GM19043 (cell line): Measurements from ENCODE around the gene KCNA3.
"Not testable (repeated sequence)": the region's sequence is repeated elsewhere in the genome, so short reads cannot be mapped to it uniquely, and the experiment has no call there.

Experiments
- ATAC-seq: cut with Tn5 transposase; IDR thresholded peaks from one replicate; pipeline ENCODE4 v1.9.1; 2021; ENCODE audit warnings: low read depth; ENCODE audit not compliant: unreplicated experiment

The KCNA3 gene

DNA sequence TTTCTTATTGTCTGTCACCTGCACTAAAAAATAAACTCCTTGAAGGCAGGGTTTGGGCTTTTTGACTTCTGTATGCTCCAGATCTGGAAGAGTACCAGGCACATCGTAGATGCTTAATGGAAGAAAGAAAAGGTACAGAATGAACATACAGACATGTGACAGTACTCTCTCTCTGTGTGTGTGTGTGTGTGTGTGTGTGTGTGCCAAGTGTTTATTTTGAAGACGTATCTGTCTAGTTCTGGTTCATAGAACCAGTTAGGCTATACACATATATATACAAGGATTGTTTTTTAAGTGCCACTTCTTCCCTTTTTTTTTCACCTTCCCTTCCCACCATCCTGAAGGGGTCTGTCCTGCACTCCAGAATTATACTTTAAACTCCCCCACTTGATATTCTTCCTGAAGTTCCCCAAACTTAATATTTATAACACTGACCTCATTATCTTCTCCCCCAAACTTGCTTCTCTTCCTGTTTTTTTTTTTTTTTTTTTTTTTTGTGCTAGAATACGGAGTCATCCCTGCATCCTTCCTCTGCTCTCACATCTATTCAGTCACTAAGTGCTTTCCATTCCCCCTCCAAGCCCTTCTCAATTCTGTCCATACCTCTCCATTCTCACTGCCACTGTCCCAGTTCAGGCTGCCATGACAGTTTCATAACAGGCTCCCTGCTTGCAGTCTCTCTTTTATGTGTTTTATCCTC is 5.4 kb upstream of the KCNA3 start:
- ATAC-seq, result no peak

- no peak for ATAC-seq
Observed at GRCh38 chr1:110677526-110677925, 2.8 kb upstream of the KCNA3 start.

DNA sequence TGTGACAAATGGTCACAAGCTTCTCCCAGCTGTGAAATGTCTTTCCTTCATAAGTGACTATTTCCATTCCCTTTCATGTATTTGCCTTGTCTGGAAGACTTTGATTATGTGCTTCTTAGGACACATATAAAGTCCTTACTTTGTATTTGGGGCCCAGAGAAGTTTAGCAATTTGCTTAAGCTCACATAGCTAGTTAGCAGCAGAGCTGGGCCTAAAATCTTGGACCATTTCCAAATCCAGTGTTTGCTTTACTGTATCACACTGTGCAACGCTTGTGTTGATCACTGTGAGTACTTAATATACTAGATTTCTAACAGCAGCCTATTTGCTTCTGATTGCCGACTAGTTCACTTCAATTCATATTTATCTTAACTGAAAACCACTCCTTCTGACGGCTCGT is 2.2 kb upstream of the KCNA3 start:
- no peak for ATAC-seq

GRCh38 chr1:110675060-110675791 is 486 bp upstream of the KCNA3 start:
- no peak for ATAC-seq

DNA sequence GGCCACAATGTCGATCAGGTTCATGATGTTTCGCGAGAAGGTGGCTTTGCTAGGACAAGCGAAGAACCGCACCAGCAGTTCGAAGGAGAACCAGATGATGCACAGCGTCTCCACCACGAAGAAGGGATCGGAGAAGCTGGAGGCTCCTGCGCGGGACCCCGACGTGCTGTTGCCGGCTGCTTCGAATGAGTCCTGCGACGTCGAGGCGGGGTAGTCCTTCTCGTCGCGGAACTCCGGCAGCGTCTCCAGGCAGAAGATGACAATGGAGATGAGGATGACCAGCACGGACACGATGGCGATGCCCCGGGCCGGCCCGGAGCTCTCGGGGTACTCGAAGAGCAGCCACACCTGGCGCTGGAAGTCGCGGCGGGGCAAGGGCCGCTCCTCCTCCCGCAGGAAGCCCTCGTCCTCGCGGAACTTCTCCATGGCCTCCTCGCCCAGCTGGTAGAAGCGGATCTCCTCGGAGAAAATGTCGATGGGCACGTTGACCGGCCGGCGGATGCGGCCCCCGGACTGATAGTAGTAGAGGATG is 869 bp downstream of the KCNA3 start:
- ATAC-seq, result no peak

GRCh38 chr1:110673197-110673701 is 1.5 kb downstream of the KCNA3 start:
- no peak for ATAC-seq

- peak; percentile 52 for ATAC-seq
Observed at GRCh38 chr1:110672753-110673108, 2.0 kb downstream of the KCNA3 start.

DNA sequence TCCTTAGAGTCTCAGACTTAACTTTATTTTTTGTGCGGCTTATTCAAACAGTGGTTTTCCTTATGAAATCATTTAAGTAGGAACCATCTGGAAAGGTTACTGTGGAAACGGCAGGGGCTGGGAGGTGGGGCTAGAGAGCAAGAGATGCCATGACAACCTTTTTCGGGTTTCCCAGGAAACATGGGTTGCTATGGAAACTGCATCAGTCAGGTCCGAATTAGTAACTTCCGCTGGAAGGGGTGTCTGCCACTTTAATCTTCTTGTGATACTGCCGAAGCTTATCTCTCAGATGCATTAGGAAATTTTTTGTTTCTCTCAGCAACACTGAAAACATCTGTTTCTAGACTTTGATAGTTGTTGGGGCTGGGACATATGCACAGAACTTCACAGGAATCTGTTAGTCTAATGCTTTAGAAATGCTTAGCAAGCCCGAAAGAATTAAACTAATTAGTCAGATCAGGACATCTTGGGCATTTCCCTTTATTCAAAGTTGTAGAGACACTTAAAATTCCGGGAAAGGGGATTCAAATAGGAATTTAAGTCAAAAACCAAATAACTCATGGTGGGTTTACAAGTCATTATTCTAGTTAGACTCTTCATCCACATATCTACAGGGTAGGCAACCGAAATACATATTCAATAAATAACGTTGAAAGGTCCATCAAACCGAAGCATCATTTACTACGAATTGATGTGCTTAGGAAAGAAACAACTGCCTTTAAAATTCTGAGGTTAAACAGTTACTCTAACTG is 2.6 kb downstream of the KCNA3 start:
- ATAC-seq, result no peak

- no peak for ATAC-seq
Observed at GRCh38 chr1:110671361-110671760, 3.4 kb downstream of the KCNA3 start.

- no peak for ATAC-seq
Observed at GRCh38 chr1:110668549-110668948, 6.2 kb downstream of the KCNA3 start.

DNA sequence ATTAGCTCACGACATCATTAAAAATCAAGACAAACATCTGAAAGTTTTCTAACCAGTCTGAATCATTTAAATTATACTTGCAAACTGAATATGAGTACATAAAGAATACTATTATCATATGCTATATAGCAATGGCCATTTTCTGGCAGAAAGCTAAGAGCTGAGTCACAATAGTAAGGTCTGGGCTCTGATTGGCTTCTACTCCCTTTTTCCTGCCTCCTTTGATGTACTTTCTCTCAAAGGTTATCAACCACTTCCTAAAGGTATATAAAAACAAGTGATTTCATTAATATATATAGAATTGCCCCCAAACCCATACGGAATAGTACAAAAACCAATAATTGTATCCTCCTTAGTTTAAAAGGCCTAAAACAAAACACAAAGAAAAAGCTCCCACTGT is 7.0 kb downstream of the KCNA3 start:
- ATAC-seq, result no peak

- no peak for ATAC-seq
Observed at GRCh38 chr1:110663241-110663640, 11.5 kb downstream of the KCNA3 start.

DNA sequence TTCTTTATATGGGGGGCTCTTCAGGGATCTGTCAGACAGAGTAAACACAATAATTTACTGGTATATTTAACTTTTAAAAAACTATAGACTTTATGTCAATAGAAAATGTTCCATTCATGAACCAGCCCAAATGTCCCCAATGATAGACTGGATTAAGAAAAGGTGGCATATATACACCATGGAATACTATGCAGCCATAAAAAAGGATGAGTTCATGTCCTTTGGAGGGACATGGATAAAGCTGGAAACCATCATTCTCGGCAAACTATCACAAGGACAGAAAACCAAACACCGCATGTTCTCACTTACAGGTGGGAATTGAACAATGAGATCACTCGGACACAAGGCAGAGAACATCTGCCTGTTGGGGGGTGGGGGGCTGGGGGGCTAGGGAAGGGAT is 15.2 kb downstream of the KCNA3 start:
- ATAC-seq, result not testable (repeated sequence)

DNA sequence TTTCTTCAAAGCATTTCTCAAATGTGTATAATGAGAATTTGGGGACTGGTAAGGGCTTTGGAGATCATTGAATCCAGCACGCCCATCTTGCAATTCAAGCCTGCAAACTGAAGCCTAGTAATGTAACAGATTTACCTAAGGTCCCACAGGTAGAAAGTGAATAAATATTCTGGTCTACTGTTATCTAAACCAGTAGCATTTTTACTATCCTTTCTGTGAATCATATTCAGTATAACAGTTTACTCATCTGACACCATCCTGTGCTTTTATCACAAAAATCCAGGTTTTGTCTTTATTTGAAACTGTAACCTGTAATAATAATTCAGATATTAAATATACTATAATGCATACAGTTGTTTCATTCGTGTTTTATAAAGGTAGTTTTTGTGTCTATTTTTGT is 17.4 kb downstream of the KCNA3 start:
- ATAC-seq, result no peak

GRCh38 chr1:110650609-110651008 is 24.1 kb downstream of the KCNA3 start:
- ATAC-seq, result no peak

DNA sequence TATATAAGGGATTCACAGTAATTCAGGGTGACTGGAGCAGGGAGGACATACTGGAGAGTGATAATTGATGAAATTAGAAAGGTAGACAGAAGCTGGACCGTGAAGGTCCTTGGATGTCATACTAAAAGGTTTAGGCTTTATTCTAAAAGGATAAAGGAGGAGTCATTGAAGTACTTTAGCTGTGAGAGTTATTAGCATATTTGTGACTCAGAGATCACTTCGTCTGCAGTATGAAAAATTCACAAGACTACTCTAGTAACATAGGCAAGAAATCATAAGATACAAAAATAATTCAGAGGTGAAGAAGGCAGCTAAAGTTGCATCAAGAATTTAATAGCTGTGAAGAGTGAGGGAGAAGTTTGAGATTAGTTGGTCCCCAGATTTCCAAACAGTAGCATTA is 26.3 kb downstream of the KCNA3 start:
- no peak for ATAC-seq

DNA sequence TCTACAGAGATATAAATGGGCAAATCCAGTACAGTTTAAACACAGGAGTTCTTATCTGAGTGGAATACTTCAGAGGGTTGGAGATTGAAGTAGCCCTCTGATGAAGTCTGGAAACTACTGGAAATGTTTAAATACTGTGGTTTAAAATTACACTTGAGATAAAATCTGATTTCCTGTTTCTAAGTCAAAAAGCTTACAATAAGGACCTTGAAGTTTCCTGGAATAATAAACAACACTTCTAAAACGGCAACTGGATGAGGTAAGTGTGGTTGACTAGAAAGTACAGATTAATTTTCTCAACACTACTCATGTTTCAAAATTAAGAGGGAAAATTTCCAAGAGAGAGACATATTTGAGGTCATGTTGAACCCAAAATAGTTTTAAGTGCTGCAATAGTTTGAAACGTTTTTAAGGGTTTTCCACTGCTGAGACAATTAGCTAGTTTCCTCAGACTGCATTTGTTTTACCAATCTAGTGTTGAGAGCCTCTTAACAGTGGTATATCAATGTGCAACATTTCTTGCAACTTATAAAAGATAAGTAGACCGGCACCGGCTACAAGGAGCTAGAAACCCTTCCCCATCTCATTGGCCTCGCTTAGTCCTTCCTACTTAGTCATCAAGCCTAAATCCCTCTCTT is 27.4 kb downstream of the KCNA3 start:
- ATAC-seq, result no peak

GRCh38 chr1:110645821-110646735 is 28.7 kb downstream of the KCNA3 start:
- no peak for ATAC-seq

DNA sequence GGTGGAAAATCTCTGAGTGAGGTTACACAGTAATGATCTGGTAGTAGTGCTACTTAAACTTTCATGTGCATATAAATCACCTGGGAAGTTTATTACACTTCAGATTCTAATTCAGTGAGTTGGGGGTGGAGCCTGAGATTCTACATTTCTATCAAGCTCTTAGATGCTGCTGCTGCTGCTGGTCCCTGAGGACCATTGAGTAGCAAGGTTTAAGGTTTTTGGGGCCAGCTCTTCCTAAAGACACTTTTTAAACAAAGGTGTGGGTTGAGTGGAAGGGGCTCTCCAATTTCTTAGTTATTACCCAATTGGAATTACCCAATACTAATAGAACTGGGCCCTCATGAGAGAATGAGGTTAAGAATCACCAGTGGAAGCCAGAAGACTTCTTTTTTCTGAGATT is 29.5 kb downstream of the KCNA3 start:
- no peak for ATAC-seq
